MM.1S (cell line): ENCODE measurements around the gene CCR1.

Source experiments
- CTCF ChIP-seq: fragments of 300-600 bp; sonication (generic); IDR thresholded peaks from 2 replicates; pipeline ENCODE4 v1.5.1; 2016; ENCODE audit warnings: antibody characterized with exemption, low read length, mixed read lengths
- EZH2 ChIP-seq: fragments of 300-600 bp; sonication (generic); optimal IDR thresholded peaks from 2 replicates; pipeline ENCODE3; 2017; ENCODE audit warnings: low read depth, mild to moderate bottlenecking, antibody characterized with exemption, low read length, mixed read lengths
- EZH2phosphoT487 ChIP-seq: fragments of 300-600 bp; sonication (generic); IDR thresholded peaks from 2 replicates; pipeline ENCODE4 v1.6.1; 2018; ENCODE audit warnings: antibody characterized with exemption, low read length

GRCh38 chr3:46221938-46222337 is 13.8 kb upstream of the CCR1 start:
- TF ChIP-seq CTCF: no peak
- TF ChIP-seq EZH2: no peak
- no peak for TF ChIP-seq EZH2phosphoT487
